IMR-90 (cell line): ENCODE data around the gene EVX1. TPM values are rescaled to one million over a fixed set of nuclear protein-coding genes. Genes with fewer than 3 reads are reported as not detected.

ENCODE experiments used
- ATAC-seq: fragments of 200-7000 bp; cut with Tn5 transposase; 2 replicates; pipeline ENCODE4 v1.9.1; 2020; ENCODE audit warnings: low read depth, mild to moderate bottlenecking, moderate library complexity
- BruUV-seq: library from RNA; stranded (reverse); fragments of 400-500 nt; replicated peaks from 2 replicates; lab custom pipeline; 2021; lab: Mats Ljungman, UMichigan
- CTCF ChIA-PET: fragments of 300-600 bp; formaldehyde crosslinking; extraction: SDS; loops from one replicate; lab custom pipeline; 2021; ENCODE audit warnings: antibody characterized with exemption; lab: Yijun Ruan, JAX
- POLR2A ChIA-PET: fragments of 300-600 bp; sonication (Branson Sonifier 250); formaldehyde crosslinking; loops from one replicate; lab custom pipeline; 2022; ENCODE audit warnings: antibody characterized with exemption; ENCODE audit not compliant: unreplicated experiment; lab: Charles Lee
- DNase-seq: peaks from one replicate; pipeline ENCODE4 v3.0.0; 2013
- H2AFZ ChIP-seq: replicated peaks from 2 replicates; pipeline ENCODE3; 2013; ENCODE audit warnings: low read length, mild to moderate bottlenecking; ENCODE audit not compliant: poor library complexity
- H2AK5ac ChIP-seq: 2 replicates; pipeline ENCODE4 v1.6.1; 2013; ENCODE audit warnings: low read depth, low read length, inconsistent platforms
- H2AK9ac ChIP-seq: replicated peaks from 2 replicates; pipeline ENCODE3; 2013; ENCODE audit warnings: mild to moderate bottlenecking, low read depth, low read length, moderate library complexity; ENCODE audit not compliant: poor library complexity
- H2BK120ac ChIP-seq: 2 replicates; pipeline ENCODE4 v1.6.1; 2013; ENCODE audit warnings: low read depth, low read length, inconsistent platforms
- H2BK15ac ChIP-seq: 3 replicates; pipeline ENCODE4 v1.6.1; 2013; ENCODE audit warnings: low read depth, low read length, inconsistent platforms
- H2BK20ac ChIP-seq: 2 replicates; pipeline ENCODE4 v1.6.1; 2013; ENCODE audit warnings: low read depth, mild to moderate bottlenecking, inconsistent platforms, low read length, moderate library complexity
- H2BK5ac ChIP-seq: 2 replicates; pipeline ENCODE4 v1.6.1; 2013; ENCODE audit warnings: mild to moderate bottlenecking, low read depth, low read length, inconsistent platforms; ENCODE audit not compliant: poor library complexity, severe bottlenecking
- H3K14ac ChIP-seq: replicated peaks from 2 replicates; pipeline ENCODE4 v1.6.1; 2013; ENCODE audit warnings: low read depth, low read length, inconsistent platforms
- H3K18ac ChIP-seq: 2 replicates; pipeline ENCODE4 v1.6.1; 2013; ENCODE audit warnings: low read depth, low read length, control low read depth
- H3K23ac ChIP-seq: 2 replicates; pipeline ENCODE4 v1.6.1; 2013; ENCODE audit warnings: low read depth, low read length, inconsistent platforms
- H3K27ac ChIP-seq: 2 replicates; pipeline ENCODE4 v1.5.1; 2013; ENCODE audit warnings: mild to moderate bottlenecking, control low read depth, low read length; ENCODE audit not compliant: insufficient read depth
- H3K27me3 ChIP-seq: 2 replicates; pipeline ENCODE4 v1.6.1; 2013; ENCODE audit warnings: low read length; ENCODE audit not compliant: control insufficient read depth, insufficient read depth
- H3K36me3 ChIP-seq: 2 replicates; pipeline ENCODE4 v1.6.1; 2013; ENCODE audit warnings: low read length, mixed read lengths; ENCODE audit not compliant: control insufficient read depth, insufficient read depth
- H3K4ac ChIP-seq: 2 replicates; pipeline ENCODE4 v1.6.1; 2013; ENCODE audit warnings: low read depth, low read length, inconsistent platforms
- H3K4me1 ChIP-seq: 2 replicates; pipeline ENCODE4 v1.6.1; 2013; ENCODE audit warnings: low read length, mixed read lengths; ENCODE audit not compliant: control insufficient read depth, insufficient read depth
- H3K4me2 ChIP-seq: 2 replicates; pipeline ENCODE4 v1.6.1; 2013; ENCODE audit warnings: low read depth, mild to moderate bottlenecking, control low read depth, low read length, moderate library complexity
- H3K4me3 ChIP-seq: 2 replicates; pipeline ENCODE4 v1.5.1; 2013; ENCODE audit warnings: low read depth, mild to moderate bottlenecking, control low read depth, low read length, moderate library complexity; ENCODE audit not compliant: insufficient read depth
- H3K56ac ChIP-seq: 2 replicates; pipeline ENCODE4 v1.6.1; 2013; ENCODE audit warnings: low read length, inconsistent platforms; ENCODE audit not compliant: insufficient read depth; ENCODE audit errors: extremely low read depth
- H3K79me1 ChIP-seq, 2 experiments: 2 replicates each; pipeline ENCODE4 v1.6.1; 2013; ENCODE audit warnings: low read length in 2 of 2, inconsistent platforms in 1 of 2, low read depth in 1 of 2
- H3K9ac ChIP-seq: 2 replicates; pipeline ENCODE4 v1.6.1; 2013; ENCODE audit warnings: low read depth, low read length, control low read depth
- H3K9me1 ChIP-seq: 2 replicates; pipeline ENCODE4 v1.6.1; 2013; ENCODE audit warnings: low read length, inconsistent platforms; ENCODE audit not compliant: insufficient read depth
- H3K9me3 ChIP-seq: 2 replicates; pipeline ENCODE4 v1.6.1; 2013; ENCODE audit warnings: low read length; ENCODE audit not compliant: control insufficient read depth, insufficient read depth
- H4K20me1 ChIP-seq: 2 replicates; pipeline ENCODE4 v1.6.1; 2013; ENCODE audit warnings: low read length, inconsistent platforms; ENCODE audit not compliant: insufficient read depth
- H4K5ac ChIP-seq: 2 replicates; pipeline ENCODE4 v1.6.1; 2013; ENCODE audit warnings: mild to moderate bottlenecking, low read depth, low read length, control low read depth
- H4K8ac ChIP-seq, 2 experiments: 2 replicates each; pipeline ENCODE4 v1.6.1; 2013; ENCODE audit warnings: low read depth in 2 of 2, low read length in 2 of 2, control low read depth in 1 of 2, inconsistent platforms in 1 of 2
- H4K91ac ChIP-seq: 2 replicates; pipeline ENCODE4 v1.6.1; 2013; ENCODE audit warnings: low read depth, low read length, inconsistent platforms; ENCODE audit not compliant: insufficient read depth
- BHLHE40 ChIP-seq: fragments of 150-350 bp; IDR thresholded peaks from 2 replicates; pipeline ENCODE4 v1.6.1; 2016; ENCODE audit warnings: mild to moderate bottlenecking, low read depth, low read length
- CEBPB ChIP-seq: IDR thresholded peaks from 2 replicates; pipeline ENCODE4 v1.6.1; 2012; ENCODE audit warnings: low read depth, low read length, improper control_type of control experiment
- CHD1 ChIP-seq: IDR thresholded peaks from 2 replicates; pipeline ENCODE4 v1.6.1; 2012; ENCODE audit warnings: low read depth, low read length, improper control_type of control experiment
- CTCF ChIP-seq: conservative IDR thresholded peaks from 2 replicates; pipeline ENCODE4 v1.5.1; 2012; ENCODE audit warnings: mild to moderate bottlenecking, low read depth, low read length, improper control_type of control experiment
- ELK1 ChIP-seq: fragments of 150-350 bp; IDR thresholded peaks from 2 replicates; pipeline ENCODE4 v1.6.1; 2016; ENCODE audit warnings: low read depth, mild to moderate bottlenecking, low read length, moderate library complexity, borderline replicate concordance
- FOS ChIP-seq: fragments of 150-350 bp; IDR thresholded peaks from 2 replicates; pipeline ENCODE4 v1.6.1; 2016; ENCODE audit warnings: low read depth, low read length
- MAFK ChIP-seq: IDR thresholded peaks from 2 replicates; pipeline ENCODE4 v1.6.1; 2012; ENCODE audit warnings: low read depth, low read length, improper control_type of control experiment
- MAZ ChIP-seq: IDR thresholded peaks from 2 replicates; pipeline ENCODE4 v1.6.1; 2012; ENCODE audit warnings: low read depth, mild to moderate bottlenecking, low read length, improper control_type of control experiment, moderate library complexity, borderline replicate concordance
- MXI1 ChIP-seq: IDR thresholded peaks from 2 replicates; pipeline ENCODE4 v1.6.1; 2012; ENCODE audit warnings: low read depth, mild to moderate bottlenecking, low read length, moderate library complexity, borderline replicate concordance
- NFE2L2 ChIP-seq: fragments of 150-350 bp; IDR thresholded peaks from 2 replicates; pipeline ENCODE4 v1.6.1; 2016; ENCODE audit warnings: low read depth, mild to moderate bottlenecking, low read length
- POLR2A ChIP-seq: IDR thresholded peaks from 2 replicates; pipeline ENCODE4 v1.6.1; 2012; ENCODE audit warnings: mild to moderate bottlenecking, low read depth, low read length
- RAD21 ChIP-seq: IDR thresholded peaks from 2 replicates; pipeline ENCODE4 v1.6.1; 2012; ENCODE audit warnings: low read length, improper control_type of control experiment
- RCOR1 ChIP-seq: IDR thresholded peaks from 2 replicates; pipeline ENCODE4 v1.6.1; 2012; ENCODE audit warnings: mild to moderate bottlenecking, low read length, improper control_type of control experiment; ENCODE audit not compliant: insufficient replicate concordance
- RFX5 ChIP-seq: IDR thresholded peaks from 2 replicates; pipeline ENCODE4 v1.8.0; 2012; ENCODE audit warnings: low read depth, mild to moderate bottlenecking, low read length, moderate library complexity
- SMC3 ChIP-seq: fragments of 150-350 bp; IDR thresholded peaks from 2 replicates; pipeline ENCODE4 v1.6.1; 2016; ENCODE audit warnings: low read depth, mild to moderate bottlenecking, antibody characterized with exemption, low read length, moderate library complexity
- WGBS, 2 experiments: methylation state at CpG; one replicate each; pipeline versions ENCODE4 v1.1.5 to v1.1.7; 2013; ENCODE audit warnings: missing lambda C conversion rate in 2 of 2; ENCODE audit not compliant: insufficient read length in 1 of 2; ENCODE audit errors: extremely low coverage in 2 of 2; 5-methylcytosine and 5-hydroxymethylcytosine counted together
- dilution Hi-C: fragments of 300-500 bp; cut with HindIII; formaldehyde crosslinking; loops from one replicate; pipeline ENCODE4 v1.14.3; 2018; ENCODE audit warnings: low sequenced_read_pairs; ENCODE audit not compliant: unreplicated experiment
- in situ Hi-C: fragments of 300-500 bp; cut with MboI; formaldehyde crosslinking; loops from 3 replicates; pipeline ENCODE4 v1.14.3; 2019; ENCODE audit warnings: low sequenced_read_pairs, inconsistent platforms, mixed read lengths
- intact Hi-C: fragments of 100-400 bp; cut with micrococcal nuclease; formaldehyde crosslinking; loops from 2 replicates; pipeline ENCODE4 v1.10.0; 2022
- polyA plus RNA-seq, 3 experiments: library from polyadenylated mRNA; depleted of rRNA; stranded (reverse); fragments of >200 nt; gene quantifications; 2 replicates each; pipeline ENCODE4 v1.2.3, GENCODE V29; 2012; ENCODE audit warnings: low replicate concordance in 1 of 3
- total RNA-seq: library from RNA; depleted of rRNA; stranded (reverse); fragments of >200 nt; gene quantifications from 2 replicates; pipeline ENCODE4 v1.2.3, GENCODE V29; 2012
- TF ChIP-seq, protein P1 (sequence below): fragments of 150-350 bp; IDR thresholded peaks from 2 replicates; pipeline ENCODE4 v1.6.1; 2017; ENCODE audit warnings: mild to moderate bottlenecking, antibody characterized with exemption, low read length, low read depth

EVX1 gene
- total and polyA plus RNA-seq, 2 of the 4 experiments (the other 2 are of a cell fraction) = not detected

- Histone ChIP-seq H3K9me1 (0 out of 2 replicates have a peak, but pooled peaks cover 5% of the 10 kb centered on the region), H4K5ac (no peak overlapping the region), H2BK120ac (no peak overlapping the region), H3K9me3 (peaks cover 5% of the 10 kb centered on the region; the same call in 1 of the 2 replicates), H3K36me3 (no peaks in the 10 kb centered on the region), H3K4me2 (no peak overlapping the region), H2AK5ac (no peak overlapping the region), H2BK20ac (no peak overlapping the region), H3K18ac (no peak overlapping the region), H3K56ac (no peak overlapping the region), H4K91ac (no peak overlapping the region), H2AFZ (no peak overlapping the region), H3K27ac (no peak overlapping the region), H3K4me3 (no peak overlapping the region), H3K4me1 (no peaks in the 10 kb centered on the region), H4K20me1 (peaks cover 15% of the 10 kb centered on the region; the same call in 1 of the 2 replicates), H3K27me3 (peaks cover 86% of the 10 kb centered on the region), H3K23ac (no peak overlapping the region), H2AK9ac (no peak overlapping the region), H3K14ac (no peak overlapping the region), H3K79me1 (no peaks in the 10 kb centered on the region), H4K8ac (no peak overlapping the region), H2BK15ac (no peak overlapping the region), H3K9ac (no peak overlapping the region), H3K4ac (no peak overlapping the region), H2BK5ac (no peak overlapping the region)
- no TSS peak for BruUV-seq
- TF ChIP-seq RFX5 (no peak), CTCF (peak; percentile 84), CEBPB (no peak), BHLHE40 (no peak), FOS (no peak), RAD21 (peak; percentile 94), SMC3 (peak; percentile 84), POLR2A (0 out of 2 replicates have a peak, but pooled peaks have one; percentile 37), MAZ (no peak), ELK1 (no peak), RCOR1 (no peak), CHD1 (no peak), NFE2L2 (no peak), MXI1 (no peak), MAFK (no peak)
- TF ChIP-seq, protein P1, sequence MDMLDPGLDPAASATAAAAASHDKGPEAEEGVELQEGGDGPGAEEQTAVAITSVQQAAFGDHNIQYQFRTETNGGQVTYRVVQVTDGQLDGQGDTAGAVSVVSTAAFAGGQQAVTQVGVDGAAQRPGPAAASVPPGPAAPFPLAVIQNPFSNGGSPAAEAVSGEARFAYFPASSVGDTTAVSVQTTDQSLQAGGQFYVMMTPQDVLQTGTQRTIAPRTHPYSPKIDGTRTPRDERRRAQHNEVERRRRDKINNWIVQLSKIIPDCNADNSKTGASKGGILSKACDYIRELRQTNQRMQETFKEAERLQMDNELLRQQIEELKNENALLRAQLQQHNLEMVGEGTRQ = no peak
- in situ Hi-C loops = loop anchor here (5.0 to 10.0 kb wide), 2 partner anchors 726 to 878 kb away; no protein-coding TSS in a partner anchor
- 5% methylated on average over 5 of the region's 6 CpGs; no CpG with 5 or more reads in 1 of the 2 experiments for WGBS, 2 experiments
- CTCF ChIA-PET = interaction anchor here (0.5 to 2.2 kb wide), 19 partner anchors 9 to 1489 kb away, joined by 3 to 10 read pairs (median 3); no protein-coding TSS in a partner anchor
- peak; percentile 71 for DNase-seq
- dilution Hi-C loops = no loop called here
- ATAC-seq = peak; percentile 41; the same call in 1 of the 2 replicates
- POLR2A ChIA-PET = no interaction called here
- intact Hi-C loops = loop anchor here (1.0 to 10.0 kb wide), 12 partner anchors 380 to 1908 kb away; partner anchors contain the start of genes HIBADH and TAX1BP1
Observed at GRCh38 chr7:27196287-27196767, 46.3 kb upstream of the EVX1 start.
